Fibroblast of lung (primary cell): ENCODE results near the gene PCBD1. TPM values are rescaled to one million over a fixed set of nuclear protein-coding genes. Genes with fewer than 3 reads are reported as not detected.

Experiments used
- DNase-seq, 2 donors: peaks; one replicate each; pipeline versions ENCODE4 v3.0.0 to v3.0.0-alpha.2; 2010; ENCODE audit warnings: low read depth in 2 of 2
- H2AFZ ChIP-seq: 2 replicates; pipeline ENCODE4 v1.5.1; 2012; ENCODE audit warnings: low read length, control low read depth, inconsistent platforms
- H3K27ac ChIP-seq: 2 replicates; pipeline ENCODE4 v1.5.1; 2011; ENCODE audit warnings: low read length, control low read depth; ENCODE audit not compliant: insufficient read depth
- H3K27me3 ChIP-seq: 2 replicates; pipeline ENCODE4 v1.5.1; 2011; ENCODE audit warnings: mild to moderate bottlenecking, low read length; ENCODE audit not compliant: control insufficient read depth, insufficient read depth
- H3K36me3 ChIP-seq: 2 replicates; pipeline ENCODE4 v1.5.1; 2011; ENCODE audit warnings: low read length; ENCODE audit not compliant: control insufficient read depth, insufficient read depth
- H3K4me1 ChIP-seq: 2 replicates; pipeline ENCODE4 v1.5.1; 2011; ENCODE audit warnings: low read length; ENCODE audit not compliant: control insufficient read depth, insufficient read depth; ENCODE audit errors: extremely low read depth
- H3K4me2 ChIP-seq: 2 replicates; pipeline ENCODE4 v1.5.1; 2011; ENCODE audit warnings: low read length, control low read depth; ENCODE audit not compliant: insufficient read depth; ENCODE audit errors: extremely low read depth
- H3K4me3 ChIP-seq, 4 experiments: fragments of 200-600 bp in 1 of 4; sonication (generic) in 1 of 4; replicated peaks in 1 of 4; 2 replicates each; pipeline ENCODE4 v1.5.1; 2011 to 2016; ENCODE audit warnings: low read length in 4 of 4, low read depth in 3 of 4, mild to moderate bottlenecking in 3 of 4, control low read depth in 2 of 4, inconsistent platforms in 1 of 4, mixed read lengths in 1 of 4; ENCODE audit not compliant: insufficient read depth in 1 of 4; ENCODE audit errors: control extremely low read depth in 1 of 4
- H3K79me2 ChIP-seq: 2 replicates; pipeline ENCODE4 v1.5.1; 2012; ENCODE audit warnings: mild to moderate bottlenecking, low read length, inconsistent platforms; ENCODE audit not compliant: control insufficient read depth, insufficient read depth
- H3K9ac ChIP-seq: 2 replicates; pipeline ENCODE4 v1.5.1; 2011; ENCODE audit warnings: mild to moderate bottlenecking, low read length, control low read depth; ENCODE audit not compliant: insufficient read depth
- H3K9me3 ChIP-seq: 2 replicates; pipeline ENCODE4 v1.5.1; 2012; ENCODE audit warnings: low read depth, low read length; ENCODE audit not compliant: control insufficient read depth, insufficient read depth
- H4K20me1 ChIP-seq: 2 replicates; pipeline ENCODE4 v1.5.1; 2011; ENCODE audit warnings: low read length; ENCODE audit not compliant: control insufficient read depth, insufficient read depth; ENCODE audit errors: extremely low read depth
- EZH2 ChIP-seq: IDR thresholded peaks from 2 replicates; pipeline ENCODE4 v1.5.1; 2012; ENCODE audit warnings: low read length, control low read depth, mild to moderate bottlenecking; ENCODE audit errors: missing control alignments
- polyA plus RNA-seq, 2 donors: library from polyadenylated mRNA; depleted of rRNA in 1 of 2; stranded (reverse) in 1 of 2; unstranded in 1 of 2; fragments of >200 nt; gene quantifications; 2 replicates each; pipeline ENCODE4 v1.2.1, GENCODE V29; 2011 to 2012; ENCODE audit warnings: missing spikeins in 1 of 2
- total RNA-seq: library from RNA; depleted of rRNA; stranded (reverse); fragments of >200 nt; gene quantifications from 2 replicates; pipeline ENCODE4 v1.2.1, GENCODE V29; 2014
- TF ChIP-seq, protein P1 (sequence below), 2 donors: IDR thresholded peaks in 1 of 2; conservative IDR thresholded peaks in 1 of 2; 1 replicate in 1 of 2; 2 replicates in 1 of 2; pipeline ENCODE4 v1.5.1; 2011 to 2012; ENCODE audit warnings: low read length in 2 of 2, control low read depth in 1 of 2, inconsistent platforms in 1 of 2, low read depth in 1 of 2, mild to moderate bottlenecking in 1 of 2

PCBD1 gene
- total and polyA plus RNA-seq, 2 donors (not counting 1 experiment from before 2014, with no cell fraction given), result 31.2 to 46.6 TPM

- H3K4me2 ChIP-seq, result no peak overlapping the region
- H2AFZ ChIP-seq, result no peak overlapping the region
- H3K27ac ChIP-seq, result no peak overlapping the region
- peaks cover 3% of the 10 kb centered on the region for H3K27me3 ChIP-seq
- no peaks in the 10 kb centered on the region for H3K36me3 ChIP-seq
- peak in 1 of 2 donors; percentile 9 for DNase-seq
- H3K4me1 ChIP-seq, result no peaks in the 10 kb centered on the region
- no peaks in the 10 kb centered on the region for H4K20me1 ChIP-seq
- no peak overlapping the region for H3K4me3 ChIP-seq
- no peaks in the 10 kb centered on the region for H3K79me2 ChIP-seq
- TF ChIP-seq, protein P1, sequence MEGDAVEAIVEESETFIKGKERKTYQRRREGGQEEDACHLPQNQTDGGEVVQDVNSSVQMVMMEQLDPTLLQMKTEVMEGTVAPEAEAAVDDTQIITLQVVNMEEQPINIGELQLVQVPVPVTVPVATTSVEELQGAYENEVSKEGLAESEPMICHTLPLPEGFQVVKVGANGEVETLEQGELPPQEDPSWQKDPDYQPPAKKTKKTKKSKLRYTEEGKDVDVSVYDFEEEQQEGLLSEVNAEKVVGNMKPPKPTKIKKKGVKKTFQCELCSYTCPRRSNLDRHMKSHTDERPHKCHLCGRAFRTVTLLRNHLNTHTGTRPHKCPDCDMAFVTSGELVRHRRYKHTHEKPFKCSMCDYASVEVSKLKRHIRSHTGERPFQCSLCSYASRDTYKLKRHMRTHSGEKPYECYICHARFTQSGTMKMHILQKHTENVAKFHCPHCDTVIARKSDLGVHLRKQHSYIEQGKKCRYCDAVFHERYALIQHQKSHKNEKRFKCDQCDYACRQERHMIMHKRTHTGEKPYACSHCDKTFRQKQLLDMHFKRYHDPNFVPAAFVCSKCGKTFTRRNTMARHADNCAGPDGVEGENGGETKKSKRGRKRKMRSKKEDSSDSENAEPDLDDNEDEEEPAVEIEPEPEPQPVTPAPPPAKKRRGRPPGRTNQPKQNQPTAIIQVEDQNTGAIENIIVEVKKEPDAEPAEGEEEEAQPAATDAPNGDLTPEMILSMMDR (conservative IDR thresholded peaks at IDR 0.05 in 1 of 2, IDR thresholded peaks at IDR 0.05 in 1 of 2; ENCODE audit: low read depth in 1 of 2, low read length in 2 of 2), result no peak
- no peak for TF ChIP-seq EZH2
- H3K9me3 ChIP-seq, result no peaks in the 10 kb centered on the region
- H3K9ac ChIP-seq, result no peak overlapping the region
Measured at GRCh38 chr10:70928140-70928539, 39.8 kb upstream of the PCBD1 start.

- no peak overlapping the region for H2AFZ ChIP-seq
- DNase-seq, result peak in 1 of 2 donors; percentile 75
- no peak overlapping the region for H3K9ac ChIP-seq
- H3K27me3 ChIP-seq, result peaks cover 3% of the 10 kb centered on the region
- no peaks in the 10 kb centered on the region for H3K9me3 ChIP-seq
- H3K4me2 ChIP-seq, result no peak overlapping the region
- no peak for TF ChIP-seq EZH2
- TF ChIP-seq, protein P1 (conservative IDR thresholded peaks at IDR 0.05 in 1 of 2, IDR thresholded peaks at IDR 0.05 in 1 of 2; ENCODE audit: low read depth in 1 of 2, low read length in 2 of 2), result no peak
- no peaks in the 10 kb centered on the region for H3K79me2 ChIP-seq
- no peaks in the 10 kb centered on the region for H4K20me1 ChIP-seq
- H3K4me3 ChIP-seq, result no peak overlapping the region
- H3K4me1 ChIP-seq, result no peaks in the 10 kb centered on the region
- no peak overlapping the region for H3K27ac ChIP-seq
- H3K36me3 ChIP-seq, result no peaks in the 10 kb centered on the region
Measured at GRCh38 chr10:70927189-70927943, 39.0 kb upstream of the PCBD1 start.

GRCh38 chr10:70926226-70927000 is 38.0 kb upstream of the PCBD1 start:
- Histone ChIP-seq H3K4me2 (no peak overlapping the region), H3K27ac (no peak overlapping the region), H3K4me3 (no peak overlapping the region), H3K27me3 (peaks cover 6% of the 10 kb centered on the region), H3K79me2 (no peaks in the 10 kb centered on the region), H3K4me1 (no peaks in the 10 kb centered on the region), H2AFZ (no peak overlapping the region), H3K36me3 (no peaks in the 10 kb centered on the region), H3K9me3 (no peaks in the 10 kb centered on the region), H3K9ac (no peak overlapping the region), H4K20me1 (no peaks in the 10 kb centered on the region)
- no peak for DNase-seq
- TF ChIP-seq, protein P1 (conservative IDR thresholded peaks at IDR 0.05 in 1 of 2, IDR thresholded peaks at IDR 0.05 in 1 of 2; ENCODE audit: low read depth in 1 of 2, low read length in 2 of 2), result no peak
- no peak for TF ChIP-seq EZH2
